H9 (cell line): ENCODE data around the gene TNFRSF21. TPM values are rescaled to one million over a fixed set of nuclear protein-coding genes. Genes with fewer than 3 reads are reported as not detected.

ENCODE experiments used
- DNase-seq: peaks from one replicate; pipeline ENCODE4 v3.0.0-alpha.2; 2017
- H2AFZ ChIP-seq: one replicate; pipeline ENCODE4 v1.6.1; 2013; ENCODE audit warnings: mild to moderate bottlenecking, low read length, control low read depth, moderate library complexity
- H2AK5ac ChIP-seq: 2 replicates; pipeline ENCODE4 v1.6.1; 2013; ENCODE audit warnings: low read length, control low read depth, mixed read lengths; ENCODE audit not compliant: insufficient read length
- H2BK120ac ChIP-seq: one replicate; pipeline ENCODE4 v1.6.1; 2013; ENCODE audit warnings: low read depth, mild to moderate bottlenecking, low read length, control low read depth, inconsistent platforms; ENCODE audit not compliant: poor library complexity, severe bottlenecking
- H2BK12ac ChIP-seq: 2 replicates; pipeline ENCODE4 v1.6.1; 2013; ENCODE audit warnings: low read length, control low read depth, mixed read lengths, low read depth; ENCODE audit not compliant: insufficient read length
- H2BK15ac ChIP-seq: 2 replicates; pipeline ENCODE4 v1.6.1; 2013; ENCODE audit warnings: low read depth, low read length, control low read depth
- H2BK20ac ChIP-seq: one replicate; pipeline ENCODE4 v1.6.1; 2013; ENCODE audit warnings: low read depth, mild to moderate bottlenecking, low read length, control low read depth, inconsistent platforms; ENCODE audit not compliant: poor library complexity, severe bottlenecking
- H2BK5ac ChIP-seq: 2 replicates; pipeline ENCODE4 v1.6.1; 2013; ENCODE audit warnings: low read length, control low read depth, mixed read lengths; ENCODE audit not compliant: insufficient read length
- H3K14ac ChIP-seq: 2 replicates; pipeline ENCODE4 v1.6.1; 2013; ENCODE audit warnings: low read length, control low read depth; ENCODE audit not compliant: insufficient read depth
- H3K18ac ChIP-seq: 2 replicates; pipeline ENCODE4 v1.6.1; 2013; ENCODE audit warnings: low read depth, mild to moderate bottlenecking, mixed read lengths, low read length, control low read depth; ENCODE audit not compliant: insufficient read length
- H3K23ac ChIP-seq: 2 replicates; pipeline ENCODE4 v1.6.1; 2013; ENCODE audit warnings: low read length, control low read depth, mixed read lengths, low read depth; ENCODE audit not compliant: insufficient read length
- H3K23me2 ChIP-seq: 2 replicates; pipeline ENCODE4 v1.6.1; 2013; ENCODE audit warnings: low read depth, mild to moderate bottlenecking, mixed read lengths, low read length, control low read depth; ENCODE audit not compliant: insufficient read length, poor library complexity, severe bottlenecking
- H3K27ac ChIP-seq: 2 replicates; pipeline ENCODE4 v1.5.1; 2013; ENCODE audit warnings: low read length, control low read depth, mixed read lengths, low read depth; ENCODE audit not compliant: insufficient read length
- H3K27me3 ChIP-seq: 2 replicates; pipeline ENCODE4 v1.6.1; 2013; ENCODE audit warnings: low read length, control low read depth, inconsistent platforms; ENCODE audit not compliant: insufficient read depth
- H3K4ac ChIP-seq: 2 replicates; pipeline ENCODE4 v1.6.1; 2013; ENCODE audit warnings: low read depth, mild to moderate bottlenecking, control low read depth, inconsistent platforms, low read length, moderate library complexity
- H3K4me1 ChIP-seq: 2 replicates; pipeline ENCODE4 v1.6.1; 2013; ENCODE audit warnings: low read length, control low read depth, inconsistent platforms; ENCODE audit not compliant: insufficient read depth
- H3K4me2 ChIP-seq: 2 replicates; pipeline ENCODE4 v1.6.1; 2013; ENCODE audit warnings: low read length, control low read depth, mixed read lengths; ENCODE audit not compliant: insufficient read length, insufficient read depth
- H3K56ac ChIP-seq: 2 replicates; pipeline ENCODE4 v1.6.1; 2013; ENCODE audit warnings: low read depth, mild to moderate bottlenecking, mixed read lengths, low read length, control low read depth; ENCODE audit not compliant: insufficient read length
- H3K79me1 ChIP-seq: 2 replicates; pipeline ENCODE4 v1.6.1; 2013; ENCODE audit warnings: low read depth, mild to moderate bottlenecking, moderate library complexity, low read length, control low read depth, inconsistent platforms; ENCODE audit not compliant: insufficient read depth, poor library complexity, severe bottlenecking
- H3K79me2 ChIP-seq: 2 replicates; pipeline ENCODE4 v1.6.1; 2013; ENCODE audit warnings: low read length, control low read depth, inconsistent platforms; ENCODE audit not compliant: insufficient read depth
- H3K9ac ChIP-seq: 2 replicates; pipeline ENCODE4 v1.6.1; 2013; ENCODE audit warnings: low read length, control low read depth, mixed read lengths; ENCODE audit not compliant: insufficient read length; ENCODE audit errors: extremely low read depth
- H3K9me3 ChIP-seq: one replicate; pipeline ENCODE4 v1.6.1; 2013; ENCODE audit warnings: low read depth, low read length, inconsistent platforms; ENCODE audit not compliant: control insufficient read depth
- H3T11ph ChIP-seq: one replicate; pipeline ENCODE4 v1.6.1; 2013; ENCODE audit warnings: mild to moderate bottlenecking, low read length, control low read depth, inconsistent platforms
- H4K20me1 ChIP-seq: one replicate; pipeline ENCODE4 v1.6.1; 2013; ENCODE audit not compliant: control insufficient read depth, insufficient read length, insufficient read depth
- H4K5ac ChIP-seq: 2 replicates; pipeline ENCODE4 v1.6.1; 2013; ENCODE audit warnings: low read depth, mild to moderate bottlenecking, mixed read lengths, low read length, control low read depth; ENCODE audit not compliant: insufficient read length
- H4K8ac ChIP-seq: replicated peaks from 2 replicates; pipeline ENCODE4 v1.6.1; 2013; ENCODE audit warnings: low read length, control low read depth, mixed read lengths, low read depth; ENCODE audit not compliant: insufficient read length
- H4K91ac ChIP-seq: 2 replicates; pipeline ENCODE4 v1.6.1; 2013; ENCODE audit warnings: low read depth, mild to moderate bottlenecking, moderate library complexity, mixed read lengths, low read length, control low read depth; ENCODE audit not compliant: insufficient read length
- H3K27ac Mint-ChIP-seq, 3 experiments: 2 replicates in 2 of 3; 3 replicates in 1 of 3; pipeline ENCODE4 v1.8.0; 2020 to 2021; ENCODE audit warnings: mixed read lengths in 3 of 3, mild to moderate bottlenecking in 1 of 3, moderate library complexity in 1 of 3
- H3K27me3 Mint-ChIP-seq: 2 replicates; pipeline ENCODE4 v1.8.0; 2021; ENCODE audit warnings: low read depth, mild to moderate bottlenecking, moderate library complexity, mixed read lengths
- H3K36me3 Mint-ChIP-seq, 3 experiments: 2 replicates in 2 of 3; 3 replicates in 1 of 3; pipeline ENCODE4 v1.8.0; 2020 to 2021; ENCODE audit warnings: low read depth in 3 of 3, mixed read lengths in 3 of 3; ENCODE audit not compliant: insufficient read depth in 1 of 3
- H3K4me1 Mint-ChIP-seq, 2 experiments: 2 replicates each; pipeline ENCODE4 v1.8.0; 2020; ENCODE audit warnings: mixed read lengths in 2 of 2
- H3K4me3 Mint-ChIP-seq, 2 experiments: 2 replicates in 1 of 2; 3 replicates in 1 of 2; pipeline ENCODE4 v1.8.0; 2020 to 2021; ENCODE audit warnings: mild to moderate bottlenecking in 2 of 2, mixed read lengths in 2 of 2, moderate library complexity in 1 of 2
- H3K9me3 Mint-ChIP-seq, 2 experiments: 2 replicates in 1 of 2; 3 replicates in 1 of 2; pipeline ENCODE4 v1.8.0; 2020; ENCODE audit warnings: mild to moderate bottlenecking in 2 of 2, mixed read lengths in 2 of 2, moderate library complexity in 1 of 2
- WGBS: extraction: QIAGEN DNeasy Blood & Tissue Kit; methylation state at CpG from one replicate; pipeline ENCODE4 v1.1.7; 2013; ENCODE audit warnings: missing lambda C conversion rate, low lambda C conversion rate, mixed read lengths; ENCODE audit not compliant: insufficient read length; ENCODE audit errors: extremely low coverage; 5-methylcytosine and 5-hydroxymethylcytosine counted together
- total RNA-seq: library from RNA; stranded (reverse); gene quantifications from 2 replicates; pipeline ENCODE4 v1.2.1, GENCODE V29; 2021
- TF ChIP-seq, protein P1 (sequence below): fragments of 200-600 bp; sonication (generic); conservative IDR thresholded peaks from 3 replicates; pipeline ENCODE4 v1.8.0; 2021; ENCODE audit warnings: antibody characterized with exemption, mild to moderate bottlenecking

The TNFRSF21 gene
- total RNA-seq, 1 experiment from 2014 or later = 39.1 TPM

- Histone ChIP-seq H3T11ph (no peak overlapping the region), H3K9me3 (no peaks in the 10 kb centered on the region), H4K8ac (no peak overlapping the region), H3K4me1 (no peaks in the 10 kb centered on the region), H2BK12ac (no peak overlapping the region), H4K5ac (no peak overlapping the region), H3K27ac (no peak overlapping the region), H3K9ac (no peak overlapping the region), H3K79me2 (no peaks in the 10 kb centered on the region), H3K23ac (no peak overlapping the region), H2AK5ac (no peak overlapping the region), H2AFZ (no peak overlapping the region), H3K4me2 (no peak overlapping the region), H3K56ac (no peak overlapping the region), H2BK20ac (no peak overlapping the region), H2BK15ac (no peak overlapping the region), H4K91ac (no peak overlapping the region), H3K79me1 (no peaks in the 10 kb centered on the region), H3K18ac (no peak overlapping the region), H2BK120ac (no peak overlapping the region), H4K20me1 (no peaks in the 10 kb centered on the region), H3K14ac (no peak overlapping the region), H3K4ac (no peak overlapping the region), H3K23me2 (no peaks in the 10 kb centered on the region), H2BK5ac (no peak overlapping the region), H3K27me3 (no peaks in the 10 kb centered on the region)
- Mint-ChIP-seq H3K9me3 (no peaks in the 10 kb centered on the region), H3K4me3 (no peak overlapping the region), H3K36me3 (no peaks in the 10 kb centered on the region), H3K27ac (peak overlapping the region in 1 of 3 experiments; percentile 78; a peak in 1 of 7 replicates), H3K27me3 (no peaks in the 10 kb centered on the region), H3K4me1 (peaks cover 0 to 6% of the 10 kb centered on the region in 2 experiments; a peak in 1 of 4 replicates)
- WGBS = no CpG with 5 or more reads among the region's 5 CpGs
- TF ChIP-seq, protein P1, sequence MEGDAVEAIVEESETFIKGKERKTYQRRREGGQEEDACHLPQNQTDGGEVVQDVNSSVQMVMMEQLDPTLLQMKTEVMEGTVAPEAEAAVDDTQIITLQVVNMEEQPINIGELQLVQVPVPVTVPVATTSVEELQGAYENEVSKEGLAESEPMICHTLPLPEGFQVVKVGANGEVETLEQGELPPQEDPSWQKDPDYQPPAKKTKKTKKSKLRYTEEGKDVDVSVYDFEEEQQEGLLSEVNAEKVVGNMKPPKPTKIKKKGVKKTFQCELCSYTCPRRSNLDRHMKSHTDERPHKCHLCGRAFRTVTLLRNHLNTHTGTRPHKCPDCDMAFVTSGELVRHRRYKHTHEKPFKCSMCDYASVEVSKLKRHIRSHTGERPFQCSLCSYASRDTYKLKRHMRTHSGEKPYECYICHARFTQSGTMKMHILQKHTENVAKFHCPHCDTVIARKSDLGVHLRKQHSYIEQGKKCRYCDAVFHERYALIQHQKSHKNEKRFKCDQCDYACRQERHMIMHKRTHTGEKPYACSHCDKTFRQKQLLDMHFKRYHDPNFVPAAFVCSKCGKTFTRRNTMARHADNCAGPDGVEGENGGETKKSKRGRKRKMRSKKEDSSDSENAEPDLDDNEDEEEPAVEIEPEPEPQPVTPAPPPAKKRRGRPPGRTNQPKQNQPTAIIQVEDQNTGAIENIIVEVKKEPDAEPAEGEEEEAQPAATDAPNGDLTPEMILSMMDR = no peak
- no peak for DNase-seq
Measured at GRCh38 chr6:47181681-47182080, 128.0 kb downstream of the TNFRSF21 start.

Other genes with a start within 250 kb of the TNFRSF21 start
- gene CD2AP, start 167.9 kb upstream of the TNFRSF21 start, total RNA-seq = 50.1 and 50.5 TPM in 2 replicates